ENCODE results near the gene SIGLEC10.

GRCh38 chr19:51361239-51361638 lies 56.2 kb downstream of the SIGLEC10 start:
- TF ChIP-seq POLR2AphosphoS5 (IDR thresholded peaks at IDR 0.05) (no peak), POLR2A (IDR thresholded peaks at IDR 0.05) (no peak), EP300 (IDR thresholded peaks at IDR 0.05) (no peak)
